GM12865 (cell line): Measurements from ENCODE around the gene HERC4.
"Not testable (repeated sequence)": the region's sequence is repeated elsewhere in the genome, so short reads cannot be mapped to it uniquely, and the experiment has no call there.

Experiments used
- DNase-seq: peaks from one replicate; pipeline ENCODE4 v3.0.0; 2010; ENCODE audit warnings: low read depth
- H3K4me3 ChIP-seq: 2 replicates; pipeline ENCODE4 v1.5.1; 2011; ENCODE audit warnings: mild to moderate bottlenecking, low read depth, low read length, control low read depth
- CTCF ChIP-seq: IDR thresholded peaks from 2 replicates; pipeline ENCODE4 v1.5.1; 2011; ENCODE audit warnings: low read length, control low read depth, low read depth, inconsistent platforms; ENCODE audit not compliant: insufficient read depth; ENCODE audit errors: missing control alignments

Gene HERC4

GRCh38 chr10:68023292-68023691, 51.8 kb downstream of the HERC4 start:
- no peak for DNase-seq
- no peak overlapping the region for H3K4me3 ChIP-seq
- no peak for TF ChIP-seq CTCF

GRCh38 chr10:68022324-68022723, 52.8 kb downstream of the HERC4 start:
- DNase-seq, result not testable (repeated sequence)

GRCh38 chr10:68016519-68016918, 58.6 kb downstream of the HERC4 start:
- not testable (repeated sequence) for DNase-seq, H3K4me3 ChIP-seq

More at GRCh38 chr10:68022324-68022723, 52.8 kb downstream of the HERC4 start:
- not testable (repeated sequence) for H3K4me3 ChIP-seq

- no peak for TF ChIP-seq CTCF
- DNase-seq, result no peak
- H3K4me3 ChIP-seq, result no peak overlapping the region
Observed at GRCh38 chr10:68010426-68010940, 64.6 kb downstream of the HERC4 start.

GRCh38 chr10:68007356-68007755, 67.7 kb downstream of the HERC4 start:
- DNase-seq, result no peak
- TF ChIP-seq CTCF, result no peak
- H3K4me3 ChIP-seq, result no peak overlapping the region

- H3K4me3 ChIP-seq, result no peak overlapping the region
- DNase-seq, result no peak
- TF ChIP-seq CTCF, result no peak
Observed at GRCh38 chr10:68001539-68001938, 73.5 kb downstream of the HERC4 start.

GRCh38 chr10:68001000-68001399, 74.1 kb downstream of the HERC4 start:
- H3K4me3 ChIP-seq, result no peak overlapping the region
- TF ChIP-seq CTCF, result no peak
- DNase-seq, result no peak

GRCh38 chr10:67990093-67990492, 85.0 kb downstream of the HERC4 start:
- TF ChIP-seq CTCF, result no peak
- no peak for DNase-seq
- H3K4me3 ChIP-seq, result no peak overlapping the region
